ENCODE data around the gene MZF1. TPM values are rescaled to one million over a fixed set of nuclear protein-coding genes. Genes with fewer than 3 reads are reported as not detected.

MZF1 gene
- total RNA-seq, 1 experiment from 2014 or later: 33.0 TPM

GRCh38 chr19:58536852-58537798, 36.0 kb downstream of the MZF1 start:
- DNase-seq (ENCODE audit: low read depth, low spot score) (no peak), ATAC-seq (no peak)
- no peaks in the 10 kb centered on the region for H4K20me1 ChIP-seq (ENCODE audit: insufficient read depth)
- ChIA-PET POLR2A (no interaction called here), RAD21 (ENCODE audit: low non-redundant PET in 1 of 2, low total read pairs in 2 of 2, uncharacterized antibody in 2 of 2, unreplicated experiment in 2 of 2) (no interaction called here), CTCF (no interaction called here)
- H2AFZ ChIP-seq (ENCODE audit: low read depth, low read length, poor library complexity, severe bottlenecking): no peak overlapping the region
- no peaks in the 10 kb centered on the region for H3K79me2 ChIP-seq (ENCODE audit: insufficient read depth, low read length)
- H3K27ac ChIP-seq (ENCODE audit: low read depth, low read length): no peak overlapping the region
- no TSS peak for BruUV-seq (replicated peaks)
- TF ChIP-seq MAX (IDR thresholded peaks at IDR 0.05) (no peak), RAD21 (IDR thresholded peaks at IDR 0.05; ENCODE audit: low read depth) (no peak), SP1 (IDR thresholded peaks at IDR 0.05; ENCODE audit: low read depth) (no peak), ELF1 (IDR thresholded peaks at IDR 0.05; ENCODE audit: borderline replicate concordance, low read depth) (no peak), SRF (IDR thresholded peaks at IDR 0.05; ENCODE audit: low read depth) (no peak), CBX3 (IDR thresholded peaks at IDR 0.05; ENCODE audit: low read depth) (no peak), JUND (IDR thresholded peaks at IDR 0.05) (no peak), EZH2phosphoT487 (IDR thresholded peaks at IDR 0.05; ENCODE audit: borderline replicate concordance) (no peak), REST (IDR thresholded peaks at IDR 0.05; ENCODE audit: low read depth) (no peak)
- peaks cover 14% of the 10 kb centered on the region; the same call in 1 of the 2 replicates for H3K27me3 ChIP-seq (ENCODE audit: insufficient read depth, low read length)
- H3K9ac ChIP-seq (ENCODE audit: low read length): no peak overlapping the region
- intact Hi-C loops (cut with micrococcal nuclease): no loop called here
- H3K9me3 ChIP-seq (ENCODE audit: control insufficient read depth in 1 of 2, insufficient read depth in 1 of 2, low read depth in 1 of 2, low read length in 2 of 2): no peaks in the 10 kb centered on the region
- H3K4me1 ChIP-seq (ENCODE audit: control insufficient read depth in 1 of 2, insufficient read depth in 2 of 2, low read length in 2 of 2): no peaks in the 10 kb centered on the region
- no peaks in the 10 kb centered on the region for H3K9me2 ChIP-seq (ENCODE audit: insufficient read depth)
- H3K4me2 ChIP-seq (ENCODE audit: low read length): no peak overlapping the region
- no peak overlapping the region for H3K4me3 ChIP-seq (replicated peaks in 1 of 2; ENCODE audit: low read depth in 1 of 2, low read length in 2 of 2)
- no peaks in the 10 kb centered on the region for H3K36me3 ChIP-seq (ENCODE audit: control insufficient read depth in 1 of 2, insufficient read depth in 2 of 2, low read length in 2 of 2)

Measured in HCT116 (cell line).